Activated CD8-positive, alpha-beta memory T cell treated with anti-CD3 and anti-CD28 coated beads, Interleukin-2, amount 50 U/mL, for 4 hours (primary cell): ENCODE data around the gene HERC3.
A peak's percentile ranks its signal among the peaks of the same experiment; 100 is the strongest.
"Not testable (repeated sequence)": the region's sequence is repeated elsewhere in the genome, so short reads cannot be mapped to it uniquely, and the experiment has no call there.

Experiments used
- DNase-seq: peaks from one replicate; pipeline ENCODE4 v3.0.0-alpha.2; 2020

The HERC3 gene

DNA sequence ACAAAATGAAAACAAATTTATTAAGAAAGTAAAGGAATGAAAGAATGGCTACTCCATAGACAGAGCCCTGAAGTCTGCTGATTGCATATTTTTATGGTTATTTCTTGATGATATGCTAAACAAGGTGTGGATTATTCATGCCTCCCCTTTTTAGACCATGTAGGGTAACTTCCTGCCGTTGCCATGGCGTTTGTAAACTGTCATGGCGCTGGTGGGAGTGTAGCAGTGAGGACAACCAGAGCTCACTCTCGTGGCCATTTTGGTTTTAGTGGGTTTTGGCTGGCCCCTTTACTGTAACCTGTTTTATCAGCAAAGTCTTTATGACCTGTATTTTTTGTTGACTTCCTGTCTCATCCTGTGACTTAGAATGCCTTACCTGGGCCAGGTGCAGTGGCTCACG is 17.5 kb downstream of the HERC3 start:
- not testable (repeated sequence) for DNase-seq

DNA sequence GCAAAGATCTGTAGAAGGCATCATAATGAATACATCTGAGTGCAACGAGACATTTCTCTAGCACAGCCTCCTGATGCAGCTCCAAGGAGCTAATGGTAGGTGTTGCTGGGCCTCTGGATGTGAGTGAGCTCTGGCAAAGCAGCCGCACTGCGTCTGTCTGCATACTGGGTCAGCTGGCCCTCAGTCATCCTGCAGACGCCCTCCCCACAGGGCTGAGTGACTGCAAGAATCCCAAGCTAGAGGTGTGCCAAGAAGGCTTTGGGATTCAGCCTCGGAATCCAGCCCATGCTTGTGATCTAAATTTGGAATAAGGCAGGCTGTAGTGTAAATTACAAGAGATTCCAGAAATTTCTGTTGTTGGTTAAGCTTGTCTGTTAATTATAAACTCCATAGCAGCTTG is 18.5 kb downstream of the HERC3 start:
- no peak for DNase-seq

DNA sequence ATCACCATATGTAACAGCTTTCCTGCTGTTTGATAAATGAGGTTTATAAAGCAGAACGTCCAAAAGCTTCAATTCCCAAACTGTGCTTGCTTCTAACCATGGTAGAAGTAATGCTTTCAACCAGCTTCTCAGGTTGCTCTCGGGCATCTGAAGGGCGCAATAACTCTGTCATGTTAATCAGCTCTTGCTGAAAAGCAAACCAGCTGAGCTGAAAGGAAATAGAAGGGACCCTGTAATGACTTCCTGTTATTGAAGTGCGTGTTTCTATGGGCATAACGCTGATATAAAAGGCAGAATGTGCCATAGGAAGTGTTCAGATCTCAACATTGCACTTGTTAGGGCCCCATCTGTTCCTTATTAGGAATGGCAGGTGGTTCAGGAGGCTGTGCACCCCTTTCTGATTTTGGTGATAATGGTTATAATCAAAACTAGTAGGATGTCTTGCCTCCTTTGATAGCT is 21.2 kb downstream of the HERC3 start:
- no peak for DNase-seq

DNA sequence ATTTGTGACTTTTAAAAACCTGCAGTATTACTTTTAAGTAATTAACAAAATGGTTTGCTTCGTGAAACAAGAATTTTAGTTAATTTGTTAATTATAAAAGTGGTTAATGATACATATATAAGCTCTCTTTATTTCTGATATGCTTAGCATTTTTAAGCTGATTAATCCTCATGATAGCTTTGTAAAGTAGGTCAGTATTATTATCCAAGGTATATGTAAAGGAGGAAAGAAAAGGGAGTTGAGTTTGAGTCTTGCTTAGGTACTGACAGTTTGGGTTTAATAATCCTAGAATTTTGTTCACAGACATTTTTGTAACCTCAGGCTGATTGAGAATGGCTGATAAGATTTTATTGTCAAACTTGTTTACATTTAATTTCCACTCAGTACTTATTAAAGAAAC is 21.8 kb downstream of the HERC3 start:
- no peak for DNase-seq

DNA sequence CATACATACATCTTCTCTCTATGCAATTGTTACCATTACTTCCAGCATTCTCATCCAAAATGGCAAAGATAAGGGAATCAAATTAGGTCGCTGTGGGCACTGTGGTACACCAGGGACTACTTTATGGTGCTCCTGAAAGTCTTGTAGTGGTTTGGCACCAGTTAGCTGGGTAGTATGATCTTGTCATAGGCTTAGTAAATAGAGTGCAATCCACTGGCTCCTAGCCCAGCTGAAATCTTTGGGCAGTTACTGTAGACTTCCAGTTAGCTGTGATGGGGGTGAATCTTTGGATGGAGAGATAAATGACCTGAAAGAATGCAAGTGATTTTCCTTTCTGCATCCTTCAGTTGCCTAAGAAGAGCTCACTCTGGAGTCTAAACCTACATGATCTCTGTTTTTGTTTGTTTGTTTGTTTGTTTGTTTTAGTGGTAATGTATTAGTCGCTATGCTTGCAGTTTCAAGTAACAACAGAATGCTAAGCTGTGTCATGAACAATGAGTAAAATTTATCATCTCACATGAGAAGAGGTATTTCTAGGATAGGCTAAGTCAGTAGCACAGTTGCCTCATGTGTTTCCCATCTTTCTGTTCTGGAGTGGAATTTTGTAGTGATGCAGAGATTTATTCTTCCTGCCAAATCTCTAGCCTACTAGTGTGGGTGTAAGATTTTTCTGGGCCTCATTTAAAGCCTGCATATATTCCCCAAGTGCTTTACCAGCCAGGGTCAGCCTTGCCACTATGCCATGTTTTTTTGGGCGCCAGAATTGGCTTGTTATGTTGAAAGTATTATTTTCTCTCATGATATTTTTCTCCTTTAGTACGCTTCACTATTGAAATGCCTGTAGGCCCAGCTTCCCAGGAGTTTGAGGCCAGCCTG is 24.2 kb downstream of the HERC3 start:
- DNase-seq, result no peak

DNA sequence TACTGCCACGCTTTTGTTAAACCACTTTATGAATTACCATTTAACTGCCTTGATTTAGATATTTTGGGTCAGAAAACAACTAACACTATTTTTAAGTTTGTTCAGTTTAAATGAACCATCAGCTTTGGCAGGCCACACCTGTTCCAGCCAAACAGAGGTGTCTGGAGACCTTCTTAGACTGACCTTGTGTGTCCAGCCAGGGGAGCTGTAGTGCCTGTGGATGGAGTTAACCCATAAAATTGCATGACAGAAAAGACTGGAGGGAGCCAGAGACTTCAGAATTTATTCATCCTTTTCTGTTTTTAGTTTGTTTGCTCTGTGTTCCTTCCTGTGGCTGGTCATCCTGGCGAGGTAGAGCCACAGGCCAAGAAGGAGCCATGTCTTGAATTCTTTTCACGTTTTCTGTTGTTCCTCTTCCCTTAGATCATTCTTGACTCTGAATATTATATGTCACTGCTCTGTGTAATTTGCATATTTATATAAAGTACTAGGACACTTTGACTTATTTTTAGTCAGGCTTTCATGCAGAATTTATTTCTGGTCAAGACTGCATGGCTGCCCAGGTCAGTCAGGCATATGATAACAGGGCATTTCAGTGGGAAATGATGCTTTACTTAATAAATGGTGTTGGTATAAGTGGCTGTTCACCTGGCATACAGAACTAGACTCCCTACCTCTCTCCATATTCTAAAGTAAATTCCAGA is 26.7 kb downstream of the HERC3 start:
- no peak for DNase-seq

DNA sequence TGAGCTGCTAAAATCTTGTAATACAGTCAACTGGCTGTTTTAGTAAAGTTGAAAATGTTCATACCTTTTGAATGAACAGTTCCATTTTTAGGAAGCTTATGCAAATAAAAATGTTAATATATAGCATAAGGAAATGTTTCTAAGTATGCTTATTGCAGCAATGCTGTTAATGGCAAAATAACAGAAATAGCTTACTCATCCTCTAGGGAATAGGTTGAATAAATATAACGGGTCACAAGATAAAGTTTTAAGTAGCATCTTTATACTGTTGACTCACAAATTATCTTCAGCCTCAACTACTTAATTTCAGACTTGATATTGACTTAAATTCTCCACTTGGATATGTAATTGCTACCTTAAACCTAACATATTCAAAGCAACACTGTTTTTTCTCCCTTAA is 27.7 kb downstream of the HERC3 start:
- DNase-seq, result no peak

DNA sequence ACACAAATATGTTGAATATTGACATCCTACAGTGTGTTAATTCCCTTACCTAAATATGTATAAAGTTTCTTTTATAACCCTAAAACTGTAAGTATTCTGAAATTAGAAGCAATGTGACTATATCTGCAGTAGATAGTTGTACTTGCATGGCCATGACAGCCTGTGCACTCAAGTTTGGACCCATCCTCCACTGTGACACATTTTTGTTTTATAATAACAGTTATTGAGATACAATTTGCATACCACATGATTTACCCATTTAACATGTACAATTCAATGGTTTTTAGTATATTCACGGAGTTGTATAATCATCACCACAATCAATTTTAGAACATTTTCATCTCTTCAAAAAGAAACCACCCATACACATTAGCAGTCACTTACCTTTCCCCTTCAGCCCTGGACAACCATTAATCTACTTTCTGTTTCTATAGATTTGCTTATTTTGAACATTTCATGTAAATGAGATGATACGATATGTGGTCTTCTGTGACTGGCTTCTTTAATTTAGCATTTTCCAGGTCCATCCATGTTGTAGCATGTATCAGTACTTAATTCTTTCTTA is 29.6 kb downstream of the HERC3 start:
- no peak for DNase-seq

DNA sequence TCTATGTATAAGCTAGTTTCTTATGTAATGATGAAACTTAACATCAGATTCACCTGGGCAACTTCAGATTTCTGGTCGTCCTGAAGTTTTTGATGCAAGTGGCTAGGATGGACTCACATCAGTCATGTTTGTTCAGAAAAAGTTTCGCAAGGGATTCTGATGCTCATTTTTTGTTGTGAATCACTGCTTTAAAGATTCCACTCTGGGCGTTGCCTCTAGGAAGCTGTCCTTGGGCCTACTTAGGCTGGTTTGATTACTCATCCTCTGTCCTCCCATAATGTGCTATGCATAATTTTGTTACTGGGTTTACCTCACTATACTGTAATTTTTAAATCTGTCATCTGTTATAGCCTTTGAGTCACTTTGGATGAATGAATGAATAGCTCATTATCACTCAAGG is 30.8 kb downstream of the HERC3 start:
- DNase-seq, result no peak

DNA sequence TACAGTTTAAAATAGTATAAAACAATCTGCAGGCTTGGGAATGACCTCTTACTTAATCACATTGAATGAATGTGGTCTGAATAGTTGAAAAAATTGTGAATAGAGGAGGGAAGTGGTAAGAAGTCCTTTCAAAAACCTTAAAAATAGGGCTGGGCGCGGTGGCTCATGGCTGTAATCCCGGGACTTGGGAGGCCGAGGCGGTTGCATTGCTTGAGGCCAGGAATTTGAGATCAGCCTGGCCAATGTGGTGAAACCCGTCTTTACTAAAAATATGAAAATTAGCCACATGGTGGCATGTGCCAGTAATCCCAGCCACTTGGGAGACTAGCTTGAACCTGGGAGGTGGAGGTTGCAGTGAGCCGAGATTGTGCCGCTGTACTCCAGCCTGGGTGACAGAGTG is 36.5 kb downstream of the HERC3 start:
- no peak for DNase-seq

DNA sequence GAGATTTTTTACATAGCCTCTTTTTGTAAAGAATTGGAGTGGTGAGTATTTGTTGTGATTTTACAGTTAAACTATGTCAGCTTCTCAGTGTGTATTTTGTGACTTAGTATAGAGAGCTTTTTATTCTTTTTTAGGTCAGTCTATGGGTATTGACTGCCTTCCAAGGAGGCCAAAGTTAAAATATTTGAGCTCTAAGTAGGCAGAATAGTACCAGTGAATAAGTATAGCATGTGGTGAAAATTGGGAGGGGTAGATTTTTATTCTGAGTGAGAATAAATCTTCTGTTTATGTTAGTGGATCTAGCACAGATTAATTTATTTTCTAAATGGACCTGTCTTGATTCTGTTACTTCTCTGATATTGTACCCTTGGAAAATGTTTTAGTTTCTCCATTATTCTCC is 37.5 kb downstream of the HERC3 start:
- no peak for DNase-seq

DNA sequence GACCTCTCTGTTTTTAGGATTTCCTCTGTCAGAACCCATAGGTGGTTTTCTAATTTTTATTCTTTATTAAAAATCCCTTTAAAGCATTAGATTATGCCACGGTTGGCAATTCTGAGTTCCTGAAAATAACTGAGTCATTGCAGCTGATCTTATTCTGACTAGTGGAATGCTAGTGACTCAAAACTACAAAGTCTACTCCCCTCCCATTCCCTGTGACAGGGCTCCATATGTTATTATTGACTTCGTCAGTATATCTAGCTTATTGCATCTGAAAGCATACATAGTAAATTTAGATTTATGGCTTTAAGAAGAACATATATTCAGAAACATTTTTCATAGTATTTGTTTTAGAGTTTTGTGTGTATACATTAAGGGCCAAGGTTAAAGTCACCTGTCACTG is 38.5 kb downstream of the HERC3 start:
- DNase-seq, result no peak

DNA sequence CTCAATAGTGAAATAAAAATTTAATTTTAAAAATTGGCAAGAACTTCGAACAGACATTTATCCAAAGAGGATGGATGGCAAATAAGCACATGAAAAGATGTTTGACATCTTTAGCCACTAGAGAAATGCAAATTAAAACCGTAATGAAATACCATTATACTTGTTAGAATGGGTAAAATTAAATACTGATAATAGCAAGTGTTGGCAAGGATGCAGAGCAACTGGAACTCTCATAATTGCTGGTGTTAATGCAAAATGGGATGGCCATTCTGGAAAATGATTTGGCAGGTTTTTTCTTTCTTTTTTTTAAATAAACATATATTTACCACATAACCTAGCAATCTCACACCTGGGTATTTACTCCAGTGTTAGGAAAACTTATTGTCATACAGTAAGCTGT is 51.7 kb downstream of the HERC3 start:
- DNase-seq, result no peak

DNA sequence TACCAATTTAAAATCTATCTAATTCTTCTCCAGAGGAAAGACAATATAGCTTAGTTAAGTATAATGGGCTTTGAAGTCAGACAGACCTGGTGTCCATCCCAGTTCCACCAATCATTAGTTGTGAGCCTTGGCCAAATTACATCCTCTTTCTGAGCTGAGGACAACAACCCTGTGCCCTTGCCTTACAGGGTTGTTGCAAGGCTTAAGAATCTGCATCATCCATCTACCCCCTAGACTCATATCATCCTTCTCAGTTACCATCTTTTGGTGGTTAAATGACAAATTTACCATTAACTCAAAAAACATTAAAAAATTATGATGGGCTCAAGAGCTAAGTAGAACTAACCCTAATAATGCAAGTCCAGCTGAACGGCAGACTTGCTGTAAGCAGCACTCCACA is 53.7 kb downstream of the HERC3 start:
- DNase-seq, result no peak

DNA sequence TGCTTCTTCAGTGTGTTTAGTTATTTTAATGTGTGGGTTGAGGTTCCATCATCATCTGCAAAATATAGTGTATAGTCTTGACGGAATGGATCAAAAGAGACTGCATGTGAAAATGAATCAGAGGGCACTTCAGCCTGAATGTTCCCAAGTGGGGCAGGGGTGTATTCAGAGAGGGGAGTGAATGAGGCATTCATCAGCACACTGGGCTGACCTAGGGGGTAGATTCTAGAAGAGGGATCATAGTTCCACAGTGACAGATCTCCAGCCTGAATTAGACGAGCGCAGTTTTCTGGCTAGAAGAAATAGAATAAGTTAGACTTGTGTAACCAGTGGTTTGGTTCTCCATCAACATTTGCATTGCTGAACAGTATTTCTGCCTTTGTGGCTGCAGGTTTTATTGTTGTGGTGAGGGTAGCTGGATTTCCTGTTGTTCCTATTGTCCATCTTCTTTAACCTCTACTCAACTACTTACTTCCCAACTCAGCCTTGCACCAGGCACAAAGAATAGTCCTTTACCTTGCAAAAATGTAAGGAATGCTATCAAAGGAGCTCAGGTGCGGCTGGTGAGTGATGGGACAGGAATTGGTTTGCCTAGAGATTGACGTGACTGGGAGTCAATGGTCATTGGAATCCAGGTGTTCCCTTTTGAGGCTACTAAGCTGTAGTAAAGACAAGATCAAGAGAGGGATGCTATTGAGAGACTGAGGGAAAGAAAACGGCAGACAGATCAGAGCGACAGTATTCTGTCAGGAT is 54.4 kb downstream of the HERC3 start:
- no peak for DNase-seq

DNA sequence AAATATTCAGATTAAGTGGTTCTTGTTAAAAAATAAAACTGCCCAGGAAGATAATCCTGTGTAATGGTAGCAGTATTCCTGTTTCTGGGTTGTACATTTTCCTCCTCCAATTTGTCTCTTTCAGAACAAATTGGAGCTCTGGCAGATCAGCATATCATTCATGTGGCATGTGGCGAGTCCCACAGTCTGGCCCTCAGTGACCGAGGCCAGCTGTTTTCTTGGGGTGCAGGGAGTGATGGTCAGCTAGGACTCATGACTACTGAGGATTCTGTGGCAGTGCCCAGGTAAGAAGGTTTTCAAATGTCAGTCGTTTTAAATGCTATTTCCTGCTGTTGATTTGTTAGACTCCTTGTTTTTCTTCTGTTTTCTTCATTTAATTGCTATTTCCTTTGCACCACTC is 57.4 kb downstream of the HERC3 start:
- DNase-seq, result no peak

DNA sequence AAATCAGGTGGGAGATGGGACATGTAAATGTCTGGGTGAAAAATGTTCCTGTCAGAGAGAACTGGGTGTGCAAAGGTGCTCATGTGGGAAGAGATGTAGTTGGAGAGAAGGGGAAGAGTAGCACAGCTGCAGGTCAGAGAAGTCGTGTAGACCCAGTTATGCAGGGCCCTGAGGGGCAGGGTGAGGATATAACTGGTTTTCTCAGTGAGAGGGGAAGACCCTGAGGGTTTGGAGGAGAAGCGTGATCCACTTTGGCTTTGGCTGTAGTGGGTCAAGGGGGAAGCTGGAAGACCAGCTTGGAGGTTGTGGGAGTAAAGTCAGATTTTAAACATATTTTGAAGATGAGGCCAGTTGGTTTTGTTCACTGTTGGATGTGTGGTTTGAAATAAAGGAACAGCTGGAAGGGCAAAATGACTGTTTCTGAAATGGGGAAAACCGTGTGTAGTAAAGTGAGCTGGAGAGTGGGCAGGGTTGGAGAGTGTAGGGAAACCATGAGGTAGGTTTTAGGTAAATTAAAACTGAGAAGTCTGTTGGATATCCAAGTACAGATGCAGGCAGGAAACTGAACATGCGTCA is 61.2 kb downstream of the HERC3 start:
- no peak for DNase-seq

DNA sequence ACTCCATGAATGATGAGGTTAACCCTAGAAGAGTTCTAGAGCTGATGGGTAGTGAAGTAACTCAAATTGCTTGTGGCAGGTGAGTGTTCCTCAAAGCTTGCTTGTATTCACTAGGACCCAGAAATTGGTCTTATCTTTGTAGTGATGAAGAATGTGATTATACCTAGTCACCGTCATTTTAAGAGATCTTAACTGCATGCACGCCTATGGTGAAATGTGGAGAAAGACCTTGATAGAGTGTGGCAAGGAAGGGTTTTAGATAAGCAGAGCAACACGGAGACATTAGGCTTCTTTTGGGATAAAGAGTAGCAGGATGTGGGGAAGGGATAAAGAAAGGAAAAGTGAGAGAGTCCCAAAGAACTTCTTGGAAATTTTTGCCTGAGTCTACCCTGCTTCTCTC is 62.9 kb downstream of the HERC3 start:
- no peak for DNase-seq

DNA sequence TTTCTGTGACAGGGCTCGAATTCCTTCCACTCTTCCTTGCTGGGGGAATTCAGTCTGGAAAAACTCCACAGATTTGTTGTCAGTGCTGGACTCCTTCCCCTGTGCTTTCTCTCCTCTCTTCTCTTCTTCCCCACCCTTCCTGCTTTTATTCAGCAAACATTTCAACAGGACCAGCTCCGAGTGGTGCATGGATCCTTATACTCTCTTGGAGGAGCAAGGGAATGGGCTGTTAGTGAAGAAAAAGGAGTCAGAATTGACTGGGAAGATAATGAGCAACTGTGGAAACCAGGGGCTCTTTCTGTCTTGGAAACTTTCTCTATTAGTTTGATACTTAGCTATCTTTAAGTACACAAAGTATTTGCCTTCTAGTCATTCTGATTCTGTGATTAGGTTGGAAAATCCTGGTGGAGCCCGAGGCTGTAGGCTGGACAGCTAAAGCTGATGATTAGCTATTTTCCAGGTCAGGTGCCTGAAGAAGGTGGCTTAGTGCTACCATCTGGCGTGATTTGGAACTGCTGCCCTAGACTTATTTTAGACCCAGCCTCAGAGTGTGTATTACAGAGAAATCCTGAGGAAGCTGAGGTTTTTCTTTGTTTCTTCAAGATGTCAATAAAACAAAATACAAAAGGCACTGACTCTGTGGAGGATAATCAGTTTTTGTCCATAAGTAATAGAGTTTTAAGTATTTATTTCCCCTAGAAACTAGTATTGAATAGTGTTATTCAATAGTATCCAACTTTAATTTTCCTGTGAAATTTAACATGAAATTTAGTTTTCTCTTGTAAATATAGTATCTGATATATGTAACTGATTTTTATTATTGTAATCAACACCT is 67.0 kb downstream of the HERC3 start:
- peak; percentile 18 for DNase-seq

DNA sequence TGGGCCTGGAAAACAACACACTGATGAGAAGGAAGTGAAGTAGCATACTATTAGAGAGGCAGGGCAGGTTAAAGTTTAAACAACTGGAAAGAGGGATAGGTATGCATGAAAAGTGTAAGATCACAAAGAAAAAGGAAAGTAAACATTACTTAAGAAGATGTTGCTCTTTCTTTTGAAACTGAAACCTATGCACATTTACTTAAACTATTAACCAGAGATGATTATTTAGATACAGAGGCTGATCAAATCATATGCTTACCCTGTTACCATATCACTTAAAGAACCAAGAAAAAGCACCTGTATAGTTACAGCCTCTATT is 67.6 kb downstream of the HERC3 start:
- no peak for DNase-seq

DNA sequence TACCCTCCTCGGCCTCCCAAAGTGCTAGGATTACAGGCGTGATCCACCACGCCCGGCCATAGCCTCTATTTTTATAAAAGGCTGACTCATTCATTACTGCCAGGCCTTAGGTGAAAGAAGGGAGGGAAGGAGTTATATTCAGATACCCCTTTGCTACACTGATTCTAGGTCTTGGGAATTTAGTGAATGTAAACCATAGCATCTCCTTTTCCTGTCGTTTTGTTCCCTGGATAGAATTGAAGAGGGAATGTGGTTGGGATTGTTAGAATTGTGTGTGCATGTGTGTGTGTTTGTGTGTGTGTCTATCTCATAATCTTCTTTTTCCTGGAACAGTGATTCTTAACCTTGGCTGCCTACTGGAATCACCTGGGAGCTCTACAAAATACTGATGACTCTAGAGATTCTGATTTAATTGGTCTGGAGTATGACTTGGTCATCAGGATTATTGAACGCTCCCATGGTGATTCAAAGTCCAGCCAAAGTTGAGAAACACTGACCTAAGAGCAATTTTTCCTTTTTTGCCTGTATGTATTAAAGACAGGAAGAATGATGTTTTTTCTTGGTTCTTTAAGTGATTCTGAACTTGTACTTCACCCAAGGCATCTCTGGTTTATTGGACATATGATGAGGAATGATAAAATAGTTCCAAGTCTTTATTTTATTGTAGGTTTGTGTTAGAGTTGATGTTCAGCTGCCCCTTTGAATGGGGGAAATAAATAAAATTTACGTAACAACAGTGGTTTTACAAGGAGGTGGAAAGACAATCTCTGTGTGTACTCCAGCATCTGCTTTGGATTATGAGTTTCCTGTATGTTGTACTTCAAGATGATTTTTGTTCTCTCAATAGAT is 68.4 kb downstream of the HERC3 start:
- no peak for DNase-seq
